Neural cell (in vitro differentiated cells): ENCODE data around the gene IL6R. TPM values are rescaled to one million over a fixed set of nuclear protein-coding genes. Genes with fewer than 3 reads are reported as not detected.

ENCODE experiments used
- H2AFZ ChIP-seq: fragments of 200-600, 300-800 bp; sonication (generic), shearing (Covaris generic); 2 replicates; pipeline ENCODE4 v1.6.0; 2014; ENCODE audit warnings: low read depth, mild to moderate bottlenecking, antibody characterized with exemption, low read length, moderate library complexity
- H3F3A ChIP-seq: fragments of 200-600 bp; shearing (Covaris generic); 2 replicates; pipeline ENCODE4 v1.6.1; 2016; ENCODE audit warnings: mild to moderate bottlenecking, moderate library complexity, mixed read lengths, antibody characterized with exemption, low read length; ENCODE audit not compliant: insufficient read depth, poor library complexity, severe bottlenecking
- H3K27ac ChIP-seq: fragments of 200-600, 300-800 bp; sonication (generic), shearing (Covaris generic); 2 replicates; pipeline ENCODE4 v1.5.1; 2014; ENCODE audit warnings: mild to moderate bottlenecking, low read length, moderate library complexity
- H3K27me3 ChIP-seq: fragments of 300-800, 200-600 bp; sonication (generic), shearing (Covaris generic); 2 replicates; pipeline ENCODE4 v1.6.0; 2014; ENCODE audit warnings: mild to moderate bottlenecking, low read depth, low read length, moderate library complexity; ENCODE audit not compliant: insufficient read depth
- H3K36me3 ChIP-seq: fragments of 300-800, 200-600 bp; sonication (generic), shearing (Covaris generic); 2 replicates; pipeline ENCODE4 v1.5.1; 2014; ENCODE audit warnings: mild to moderate bottlenecking, antibody characterized with exemption, low read length, moderate library complexity; ENCODE audit not compliant: insufficient read depth
- H3K4me2 ChIP-seq: fragments of 300-800, 200-600 bp; sonication (generic), shearing (Covaris generic); 2 replicates; pipeline ENCODE4 v1.6.0; 2014; ENCODE audit warnings: mild to moderate bottlenecking, low read length
- H3K4me3 ChIP-seq: fragments of 300-800, 200-600 bp; sonication (generic), shearing (Covaris generic); 2 replicates; pipeline ENCODE4 v1.5.1; 2014; ENCODE audit warnings: mild to moderate bottlenecking, low read length, moderate library complexity
- H3K79me2 ChIP-seq: fragments of 200-600 bp; shearing (Covaris generic); replicated peaks from 2 replicates; pipeline ENCODE4 v1.6.0; 2014; ENCODE audit warnings: mild to moderate bottlenecking, low read length, moderate library complexity; ENCODE audit not compliant: insufficient read depth
- H3K9ac ChIP-seq: fragments of 300-800, 200-600 bp; sonication (generic), shearing (Covaris generic); 2 replicates; pipeline ENCODE4 v1.6.1; 2016; ENCODE audit warnings: mild to moderate bottlenecking, low read length, mixed read lengths
- H3K9me2 ChIP-seq: fragments of 200-600 bp; shearing (Covaris generic); 2 replicates; pipeline ENCODE4 v1.6.1; 2016; ENCODE audit warnings: mild to moderate bottlenecking, low read length, mixed read lengths; ENCODE audit not compliant: insufficient read depth
- H3K9me3 ChIP-seq: fragments of 200-600, 300-800 bp; sonication (generic), shearing (Covaris generic); 2 replicates; pipeline ENCODE4 v1.6.1; 2016; ENCODE audit warnings: mild to moderate bottlenecking, mixed run types, low read length, moderate library complexity, mixed read lengths
- H4K20me1 ChIP-seq: fragments of 200-600 bp; shearing (Covaris generic); 2 replicates; pipeline ENCODE4 v1.6.1; 2016; ENCODE audit warnings: mild to moderate bottlenecking, mixed run types; ENCODE audit not compliant: insufficient read depth
- CTCF ChIP-seq: fragments of 450-650 bp; IDR thresholded peaks from 2 replicates; pipeline ENCODE4 v1.5.1; 2014; ENCODE audit warnings: antibody characterized with exemption, mild to moderate bottlenecking, moderate library complexity; ENCODE audit not compliant: poor library complexity, severe bottlenecking
- EP300 ChIP-seq: fragments of 450-650 bp; conservative IDR thresholded peaks from 2 replicates; pipeline ENCODE4 v1.6.1; 2014; ENCODE audit warnings: antibody characterized with exemption, mild to moderate bottlenecking, moderate library complexity; ENCODE audit not compliant: poor library complexity, severe bottlenecking
- EZH2 ChIP-seq: fragments of 200-600, 300-800 bp; shearing (Covaris generic), sonication (generic); IDR thresholded peaks from 2 replicates; pipeline ENCODE4 v1.6.1; 2014; ENCODE audit warnings: antibody characterized with exemption, low read length, borderline replicate concordance, mild to moderate bottlenecking; ENCODE audit not compliant: insufficient read depth, poor library complexity, severe bottlenecking
- MXI1 ChIP-seq: fragments of 450-650 bp; conservative IDR thresholded peaks from 2 replicates; pipeline ENCODE4 v1.6.1; 2014; ENCODE audit warnings: antibody characterized with exemption, mild to moderate bottlenecking; ENCODE audit not compliant: poor library complexity, severe bottlenecking
- POLR2AphosphoS5 ChIP-seq: IDR thresholded peaks from 2 replicates; pipeline ENCODE4 v1.6.1; 2012
- RAD21 ChIP-seq: fragments of 450-650 bp; conservative IDR thresholded peaks from 2 replicates; pipeline ENCODE4 v1.6.1; 2014; ENCODE audit warnings: antibody characterized with exemption, mild to moderate bottlenecking, moderate library complexity
- REST ChIP-seq: IDR thresholded peaks from 2 replicates; pipeline ENCODE4 v1.6.1; 2012; ENCODE audit warnings: borderline replicate concordance
- SMC3 ChIP-seq: fragments of 450-650 bp; conservative IDR thresholded peaks from 2 replicates; pipeline ENCODE4 v1.6.1; 2014; ENCODE audit warnings: antibody characterized with exemption, mild to moderate bottlenecking, moderate library complexity; ENCODE audit not compliant: poor library complexity
- TAF1 ChIP-seq: IDR thresholded peaks from 2 replicates; pipeline ENCODE4 v1.6.1; 2012; ENCODE audit warnings: low read depth
- polyA plus RNA-seq: library from polyadenylated mRNA; depleted of rRNA; stranded (reverse); fragments of >200 nt; gene quantifications from 2 replicates; pipeline ENCODE4 v1.2.3, GENCODE V29; 2014

The IL6R gene
- polyA plus RNA-seq, 1 donor from 2014 or later: not detected

GRCh38 chr1:154441241-154441888 is 36.2 kb downstream of the IL6R start:
- H4K20me1 ChIP-seq: no peaks in the 10 kb centered on the region
- H3K4me3 ChIP-seq: no peak overlapping the region
- H3K9me3 ChIP-seq: no peaks in the 10 kb centered on the region
- no peaks in the 10 kb centered on the region for H3K36me3 ChIP-seq
- H3K27ac ChIP-seq: no peak overlapping the region
- H3K79me2 ChIP-seq: no peaks in the 10 kb centered on the region
- no peaks in the 10 kb centered on the region for H3F3A ChIP-seq
- no peaks in the 10 kb centered on the region for H3K9me2 ChIP-seq
- no peaks in the 10 kb centered on the region for H3K27me3 ChIP-seq
- TF ChIP-seq REST (no peak), EZH2 (no peak), EP300 (no peak), MXI1 (no peak), SMC3 (no peak)
- no peak overlapping the region for H3K9ac ChIP-seq
- no peak overlapping the region for H2AFZ ChIP-seq
- H3K4me2 ChIP-seq: no peak overlapping the region

- H4K20me1 ChIP-seq: no peaks in the 10 kb centered on the region
- H3K4me2 ChIP-seq: no peak overlapping the region
- no peak overlapping the region for H3K4me3 ChIP-seq
- H3K79me2 ChIP-seq: no peaks in the 10 kb centered on the region
- H2AFZ ChIP-seq: no peak overlapping the region
- no peaks in the 10 kb centered on the region for H3K36me3 ChIP-seq
- TF ChIP-seq MXI1: no peak
- TF ChIP-seq TAF1: no peak
- TF ChIP-seq EP300: no peak
- no peak for TF ChIP-seq CTCF
- no peak for TF ChIP-seq POLR2AphosphoS5
- no peak for TF ChIP-seq EZH2
- no peak for TF ChIP-seq REST
- no peak for TF ChIP-seq SMC3
- TF ChIP-seq RAD21: no peak
- no peaks in the 10 kb centered on the region for H3K9me2 ChIP-seq
- no peaks in the 10 kb centered on the region for H3K9me3 ChIP-seq
- H3K9ac ChIP-seq: no peak overlapping the region
- no peak overlapping the region for H3K27ac ChIP-seq
- H3F3A ChIP-seq: no peaks in the 10 kb centered on the region
- H3K27me3 ChIP-seq: no peaks in the 10 kb centered on the region
Observed at GRCh38 chr1:154442006-154442740, 37.0 kb downstream of the IL6R start.
